Panc1 (cell line): Measurements from ENCODE around the gene GUCY2C. TPM values are rescaled to one million over a fixed set of nuclear protein-coding genes. Genes with fewer than 3 reads are reported as not detected.

Experiments
- ATAC-seq: fragments of 200-7000 bp; cut with Tn5 transposase; 2 replicates; pipeline ENCODE4 v1.9.1; 2020; ENCODE audit warnings: mild to moderate bottlenecking, moderate library complexity
- BruUV-seq: library from RNA; stranded (reverse); fragments of 400-500 nt; replicated peaks from 2 replicates; lab custom pipeline; 2021; lab: Mats Ljungman, UMichigan
- CTCF ChIA-PET: fragments of 300-600 bp; sonication (Branson Sonifier 250); formaldehyde crosslinking; loops from one replicate; lab custom pipeline; 2022; ENCODE audit warnings: antibody characterized with exemption; lab: Charles Lee
- POLR2A ChIA-PET: fragments of 300-600 bp; sonication (Branson Sonifier 250); formaldehyde crosslinking; loops from one replicate; lab custom pipeline; 2022; ENCODE audit warnings: antibody characterized with exemption; lab: Charles Lee
- DNase-seq: peaks from one replicate; pipeline ENCODE4 v3.0.0-alpha.2; 2010; ENCODE audit warnings: low read depth, low spot score
- H3K27ac ChIP-seq: 2 replicates; pipeline ENCODE4 v1.5.1; 2011; ENCODE audit warnings: mild to moderate bottlenecking, low read length, inconsistent platforms
- H3K27me3 ChIP-seq: fragments of 200-500 bp; sonication (Bioruptor generic); 2 replicates; pipeline ENCODE4 v1.6.0; 2014; ENCODE audit warnings: low read length, inconsistent platforms; ENCODE audit not compliant: control insufficient read depth, insufficient read depth
- H3K36me3 ChIP-seq: fragments of 200-500 bp; sonication (Bioruptor generic); 2 replicates; pipeline ENCODE4 v1.5.1; 2014; ENCODE audit warnings: inconsistent platforms, mild to moderate bottlenecking, low read length, moderate library complexity; ENCODE audit not compliant: control insufficient read depth, insufficient read depth
- H3K4me1 ChIP-seq: 2 replicates; pipeline ENCODE4 v1.5.1; 2011; ENCODE audit warnings: inconsistent platforms, mild to moderate bottlenecking, low read length, moderate library complexity; ENCODE audit not compliant: control insufficient read depth, insufficient read depth
- H3K4me3 ChIP-seq, 2 experiments: 2 replicates each; pipeline ENCODE4 v1.5.1; 2011 to 2012; ENCODE audit warnings: low read depth in 2 of 2, low read length in 2 of 2, mild to moderate bottlenecking in 2 of 2, inconsistent platforms in 1 of 2, moderate library complexity in 1 of 2
- H3K9me3 ChIP-seq: fragments of 200-500 bp; sonication (Bioruptor generic); 2 replicates; pipeline ENCODE4 v1.5.1; 2014; ENCODE audit warnings: low read depth, mild to moderate bottlenecking, inconsistent platforms, low read length, moderate library complexity; ENCODE audit not compliant: control insufficient read depth, insufficient read depth
- CTCF ChIP-seq: fragments of 450-650 bp; IDR thresholded peaks from 2 replicates; pipeline ENCODE4 v1.5.1; 2017; ENCODE audit warnings: mild to moderate bottlenecking
- POLR2AphosphoS5 ChIP-seq: IDR thresholded peaks from 2 replicates; pipeline ENCODE4 v1.6.1; 2012; ENCODE audit warnings: mild to moderate bottlenecking, low read depth, low read length, moderate library complexity
- REST ChIP-seq, 2 experiments: IDR thresholded peaks; 2 replicates each; pipeline ENCODE4 v1.6.1; 2011 to 2012; ENCODE audit warnings: low read depth in 2 of 2, control low read depth in 1 of 2, low read length in 1 of 2, mild to moderate bottlenecking in 1 of 2, moderate library complexity in 1 of 2; ENCODE audit not compliant: insufficient read depth in 1 of 2
- SIN3A ChIP-seq: IDR thresholded peaks from 2 replicates; pipeline ENCODE4 v1.6.1; 2012; ENCODE audit warnings: low read depth, mild to moderate bottlenecking, low read length, moderate library complexity, borderline replicate concordance; ENCODE audit not compliant: insufficient read depth
- TCF7L2 ChIP-seq: IDR thresholded peaks from 2 replicates; pipeline ENCODE4 v1.6.1; 2011; ENCODE audit warnings: mild to moderate bottlenecking, low read depth, low read length, inconsistent platforms
- in situ Hi-C: cut with HindIII; loops from 2 replicates; pipeline ENCODE4 v1.10.0; 2016; ENCODE audit warnings: low sequenced_read_pairs, low pct_unique_long_range_greater_than_20kb
- intact Hi-C: fragments of 100-400 bp; cut with micrococcal nuclease; formaldehyde crosslinking; loops from one replicate; pipeline ENCODE4 v1.10.0; 2022; ENCODE audit not compliant: unreplicated experiment
- total RNA-seq: library from RNA; stranded (reverse); gene quantifications from one replicate; pipeline ENCODE4 v1.2.1, GENCODE V29; 2021; ENCODE audit not compliant: unreplicated experiment

GUCY2C gene
- total RNA-seq, 1 experiment from 2014 or later: 0.13 TPM

- POLR2A ChIA-PET: no interaction called here
- H3K27ac ChIP-seq: no peak overlapping the region
- H3K4me3 ChIP-seq: no peak overlapping the region
- H3K27me3 ChIP-seq: no peaks in the 10 kb centered on the region
- CTCF ChIA-PET: no interaction called here
- no TSS peak for BruUV-seq
- no peaks in the 10 kb centered on the region for H3K9me3 ChIP-seq
- in situ Hi-C loops: no loop called here
- H3K4me1 ChIP-seq: no peaks in the 10 kb centered on the region
- TF ChIP-seq TCF7L2: no peak
- TF ChIP-seq SIN3A: no peak
- TF ChIP-seq POLR2AphosphoS5: no peak
- no peak for TF ChIP-seq CTCF
- no peak for TF ChIP-seq REST (IDR thresholded peaks at IDR 0.05; ENCODE audit: insufficient read depth in 1 of 2, low read depth in 2 of 2, low read length in 1 of 2)
- intact Hi-C loops: no loop called here
- ATAC-seq (no peak), DNase-seq (no peak)
- no peaks in the 10 kb centered on the region for H3K36me3 ChIP-seq
These were observed 120.8 kb downstream of the GUCY2C start for GRCh38 chr12:14575585-14575984.

GRCh38 chr12:14573118-14573517 is 123.3 kb downstream of the GUCY2C start:
- no peaks in the 10 kb centered on the region for H3K36me3 ChIP-seq
- POLR2A ChIA-PET: interaction anchor here (0.6 kb wide), 1 partner anchor 99 kb away, joined by 6 read pairs; no protein-coding TSS in a partner anchor
- BruUV-seq: no TSS peak
- CTCF ChIA-PET: no interaction called here
- H3K9me3 ChIP-seq: no peaks in the 10 kb centered on the region
- H3K4me1 ChIP-seq: no peaks in the 10 kb centered on the region; the same call in 1 of the 2 replicates
- no peak for ATAC-seq
- DNase-seq: no peak
- no peak overlapping the region for H3K4me3 ChIP-seq
- no peaks in the 10 kb centered on the region for H3K27me3 ChIP-seq
- intact Hi-C loops (no loop called here), in situ Hi-C loops (no loop called here)
- no peak overlapping the region for H3K27ac ChIP-seq
- TF ChIP-seq POLR2AphosphoS5: no peak
- TF ChIP-seq SIN3A: no peak
- TF ChIP-seq CTCF: no peak
- TF ChIP-seq REST (IDR thresholded peaks at IDR 0.05; ENCODE audit: insufficient read depth in 1 of 2, low read depth in 2 of 2, low read length in 1 of 2): no peak
- no peak for TF ChIP-seq TCF7L2
